Measurements from ENCODE around the gene EYS.
A peak's percentile ranks its signal among the peaks of the same experiment; 100 is the strongest.
"Not testable (repeated sequence)": the region's sequence is repeated elsewhere in the genome, so short reads cannot be mapped to it uniquely, and the experiment has no call there.

The EYS gene

DNA sequence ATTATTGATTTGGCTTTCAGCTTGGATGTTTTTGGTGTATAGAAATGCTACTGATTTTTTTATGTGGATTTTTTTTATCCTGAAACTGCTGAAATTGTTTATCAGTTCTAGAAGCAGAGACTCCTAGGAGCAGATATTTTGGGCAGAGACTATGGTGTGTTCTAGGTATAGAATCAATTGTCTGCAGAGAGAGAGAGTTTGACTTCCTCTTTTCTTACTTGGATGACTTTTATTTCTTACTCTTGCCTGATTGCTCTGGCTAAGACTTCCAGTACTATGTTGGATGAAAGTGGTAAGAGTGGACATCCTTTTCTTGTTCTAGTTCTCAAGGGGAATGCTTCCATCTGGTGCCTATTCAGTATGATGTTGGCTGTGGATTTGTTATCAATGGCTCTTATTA is 1700.8 kb downstream of the EYS start:
- no peak for DNase-seq

DNA sequence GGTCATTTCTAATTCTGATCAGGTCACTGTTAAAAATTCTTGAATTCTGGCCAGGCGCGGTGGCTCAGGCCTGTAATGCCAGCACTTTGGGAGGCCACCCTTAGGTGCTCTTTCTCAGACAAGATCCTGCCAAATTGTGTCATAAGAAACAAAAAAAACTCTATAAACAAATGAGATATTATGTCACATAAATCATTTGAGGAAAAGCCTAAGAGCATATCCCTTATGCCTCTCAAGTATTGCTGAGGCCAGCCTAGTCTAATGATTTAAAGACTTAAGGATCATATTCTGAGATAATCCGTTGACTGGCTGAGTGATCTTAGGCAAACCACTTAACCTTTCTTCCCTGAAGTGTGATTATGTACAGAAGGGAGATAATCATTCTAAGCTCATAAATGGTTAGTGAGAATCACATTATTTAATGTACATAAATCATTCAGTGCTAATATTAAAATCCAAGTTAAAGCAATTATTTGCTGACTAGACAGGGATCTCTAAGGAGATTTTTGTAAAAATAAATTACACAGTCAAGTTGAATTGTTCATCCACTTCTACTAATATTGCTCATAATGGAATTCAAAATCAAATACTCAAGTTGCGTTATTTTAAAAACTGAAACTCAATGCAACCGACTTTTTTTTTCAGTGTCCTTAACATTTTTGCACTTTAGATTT is 1706.1 kb downstream of the EYS start:
- DNase-seq, result no peak

DNA sequence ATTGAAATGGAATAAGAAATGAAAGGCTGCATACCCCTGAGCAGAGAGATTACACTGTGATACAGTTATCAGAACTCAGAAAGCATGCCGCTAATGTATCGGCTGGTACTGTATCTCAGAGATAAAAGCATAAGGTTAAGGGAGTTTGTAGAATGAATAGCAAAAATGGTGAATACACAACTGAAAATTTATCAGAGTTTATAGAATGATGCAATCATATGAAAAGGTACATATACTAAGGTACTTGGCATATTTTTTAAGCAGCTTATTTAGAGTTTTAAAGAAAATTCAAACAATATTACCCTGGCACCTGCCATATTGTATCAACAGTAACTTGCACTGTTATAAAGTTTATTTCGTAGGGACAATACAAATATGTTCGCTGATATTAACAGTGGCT is 1707.4 kb downstream of the EYS start:
- no peak for DNase-seq

DNA sequence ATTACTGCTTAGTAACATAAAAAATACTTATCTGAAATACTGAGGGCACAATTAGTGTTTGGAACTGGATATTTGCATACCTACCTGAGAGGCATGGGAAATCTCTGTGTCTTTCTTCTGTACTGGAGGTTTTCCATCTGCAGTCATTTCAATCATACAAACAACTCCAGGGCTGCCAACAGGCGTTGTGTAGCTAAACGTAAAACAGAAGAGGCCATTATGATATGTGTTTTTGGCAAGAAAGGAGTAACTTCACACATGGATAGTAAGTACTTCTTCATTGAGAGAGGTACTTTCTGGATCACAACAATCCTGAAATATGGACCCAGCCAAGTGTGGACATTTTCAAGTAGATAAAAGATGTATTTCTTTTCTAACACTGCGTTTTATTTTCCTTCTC is 1708.0 kb downstream of the EYS start:
- DNase-seq, result no peak

DNA sequence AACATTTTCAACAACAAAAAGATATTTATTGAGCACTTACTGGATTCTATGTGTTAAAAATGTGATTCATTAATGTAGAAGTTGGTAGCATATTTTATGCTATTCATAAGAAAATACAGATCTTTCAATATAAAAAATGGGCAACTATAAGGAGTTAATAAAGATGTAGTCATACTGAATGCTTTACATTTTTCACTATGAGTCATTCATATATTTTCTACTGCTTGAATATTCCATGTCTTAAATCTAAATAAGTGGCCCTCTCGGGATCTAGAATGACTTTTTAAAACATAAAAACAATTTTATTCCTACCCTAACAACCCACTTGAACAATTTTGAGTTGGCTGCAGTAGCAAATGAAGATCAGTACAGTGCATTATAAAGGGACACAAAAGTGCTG is 1709.3 kb downstream of the EYS start:
- no peak for DNase-seq

DNA sequence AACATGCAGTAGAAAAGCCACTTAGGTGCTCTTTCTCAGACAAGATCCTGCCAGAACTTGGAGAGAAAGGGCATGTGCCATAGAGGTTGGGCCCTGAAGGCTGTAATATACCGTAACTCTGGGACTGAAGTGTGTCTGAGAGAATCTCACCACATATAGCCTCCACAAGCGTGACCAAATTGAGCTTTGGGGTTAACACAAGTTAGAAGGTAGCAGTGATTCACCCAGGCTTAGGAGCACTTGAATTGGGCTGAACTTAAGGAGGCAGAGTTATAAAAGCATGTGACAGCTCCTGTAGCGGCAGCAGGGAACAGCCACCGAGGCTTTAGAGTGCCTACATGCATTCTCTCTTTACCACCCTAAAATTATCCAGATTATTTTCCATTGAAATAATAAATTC is 1709.8 kb downstream of the EYS start:
- no peak for DNase-seq

DNA sequence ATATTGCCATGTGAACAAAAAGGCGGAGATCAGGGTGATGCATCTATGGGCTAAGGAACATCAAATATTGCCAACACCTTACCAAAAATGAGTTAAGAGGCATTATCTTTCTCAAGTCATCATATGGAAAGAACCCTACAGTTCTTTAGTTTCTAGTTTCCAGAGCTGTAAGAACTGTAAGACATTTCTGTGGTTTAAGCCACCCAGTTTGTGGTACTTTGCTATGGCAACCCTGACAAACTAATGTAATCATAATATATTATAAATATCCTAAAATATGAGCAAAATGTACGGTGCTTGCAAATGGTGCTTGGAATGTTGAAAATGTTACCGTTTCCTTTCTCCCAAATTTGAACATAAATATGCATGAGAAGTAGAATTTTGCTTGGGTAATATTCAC is 1721.8 kb downstream of the EYS start:
- DNase-seq, result no peak

DNA sequence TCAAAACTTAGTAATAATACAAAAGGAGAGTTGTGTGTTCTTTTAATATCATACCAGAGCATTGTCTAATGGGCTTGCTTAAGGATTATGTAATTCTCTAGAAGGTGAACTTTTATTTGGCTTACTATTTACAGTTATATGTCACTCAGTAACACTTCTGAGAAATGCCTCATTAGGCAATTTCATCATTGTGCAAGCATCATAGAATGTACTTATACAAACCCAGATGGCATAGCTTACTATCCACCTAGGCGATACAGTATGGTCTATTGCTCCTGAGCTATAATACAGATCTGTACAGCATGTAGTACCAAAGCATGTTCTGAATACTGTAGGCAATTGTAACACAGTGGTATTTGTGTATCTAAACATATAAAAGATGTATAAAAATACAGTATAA is 1731.3 kb downstream of the EYS start:
- DNase-seq, result no peak

DNA sequence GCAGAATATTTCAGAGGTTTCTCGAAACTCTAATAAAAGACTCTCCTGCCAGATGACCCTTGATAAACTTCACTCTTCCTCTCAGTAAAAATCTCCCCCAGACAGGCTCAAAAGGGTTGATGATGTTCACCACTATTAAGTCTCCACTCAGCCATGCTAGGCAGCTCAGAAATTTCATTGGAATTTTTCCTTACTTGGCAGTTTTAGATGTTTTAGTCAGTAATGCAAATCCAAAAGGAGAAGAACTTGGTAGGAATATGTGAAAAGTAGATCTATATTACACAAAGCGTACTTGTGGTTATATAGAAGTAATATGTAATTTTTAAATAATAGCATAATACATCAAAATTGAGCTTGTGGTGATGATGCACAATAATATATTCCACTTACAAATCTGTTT is 1738.4 kb downstream of the EYS start:
- DNase-seq, result no peak

DNA sequence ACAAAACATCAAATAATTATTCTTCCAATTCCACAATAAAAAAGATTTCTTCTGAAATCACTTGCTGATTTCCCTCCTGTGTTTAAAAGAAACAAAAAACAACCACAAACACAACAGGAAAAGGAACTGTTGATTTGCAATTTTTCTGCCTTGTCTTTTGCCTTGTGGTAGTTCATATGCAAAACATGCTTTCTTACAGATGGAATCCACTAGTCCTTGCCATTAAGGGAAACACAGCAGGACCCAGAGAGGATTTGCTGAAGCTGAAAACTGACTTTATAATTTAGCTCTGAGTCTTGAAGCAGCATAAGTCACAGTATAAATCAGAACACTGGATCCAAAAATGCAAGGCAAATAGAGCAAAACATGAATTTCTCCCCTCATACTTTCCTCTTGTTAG is 1742.7 kb downstream of the EYS start:
- no peak for DNase-seq

DNA sequence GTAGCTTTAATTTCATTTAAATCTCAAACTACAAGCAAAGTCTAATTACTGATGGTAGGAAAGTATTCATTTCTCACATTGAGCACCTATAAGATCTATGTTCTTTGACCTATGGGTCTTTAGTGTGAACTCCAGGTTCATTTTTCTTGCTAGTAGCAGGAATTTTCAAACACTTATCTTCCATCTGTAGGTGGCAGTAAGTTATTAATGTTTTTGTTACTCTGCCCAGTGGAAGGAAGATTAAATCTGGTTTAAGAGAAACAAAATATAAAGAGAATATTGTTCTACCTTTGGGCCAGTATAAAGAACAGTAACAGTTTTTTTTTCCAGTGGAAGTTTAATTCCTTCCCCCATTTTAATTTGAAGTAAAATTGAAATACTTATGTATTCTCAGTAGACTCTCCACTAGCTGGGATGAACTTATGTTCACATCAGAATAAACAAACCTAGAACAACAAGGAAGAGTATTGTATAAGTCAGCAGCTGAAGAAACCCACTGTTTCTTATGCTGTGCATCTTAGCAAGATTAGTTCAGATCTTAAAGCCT is 1743.2 kb downstream of the EYS start:
- no peak for DNase-seq

DNA sequence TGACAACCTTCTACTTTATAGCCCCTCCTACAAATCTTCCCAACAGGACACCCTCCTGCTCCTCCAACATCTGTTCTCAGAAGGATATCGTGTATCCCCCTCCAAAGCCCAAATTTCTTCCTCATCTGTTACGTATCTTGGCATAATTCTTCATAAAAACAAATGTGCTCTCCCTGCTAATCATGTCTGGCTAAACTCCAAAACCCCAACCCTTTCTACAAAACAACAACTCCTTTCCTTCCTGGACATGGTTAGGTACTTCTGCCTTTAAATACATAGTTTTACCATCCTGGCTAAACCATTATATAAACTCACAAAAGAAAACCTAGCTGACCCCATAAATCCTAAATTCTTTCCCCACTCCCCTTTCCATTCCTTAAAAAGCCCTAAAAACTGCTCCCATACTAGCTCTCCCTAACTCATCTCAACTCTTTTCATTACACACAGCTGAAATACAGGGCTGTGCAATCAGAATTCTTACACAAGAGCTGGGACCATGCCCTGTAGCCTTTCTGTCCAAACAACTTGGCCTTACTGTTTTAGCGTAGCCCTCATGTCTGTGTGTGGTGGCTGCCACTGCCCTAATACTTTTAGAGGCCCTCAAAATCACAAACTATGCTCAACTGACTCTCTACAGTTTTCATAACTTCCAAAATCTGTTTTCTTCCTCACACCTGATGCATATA is 1753.5 kb downstream of the EYS start:
- not testable (repeated sequence) for DNase-seq

DNA sequence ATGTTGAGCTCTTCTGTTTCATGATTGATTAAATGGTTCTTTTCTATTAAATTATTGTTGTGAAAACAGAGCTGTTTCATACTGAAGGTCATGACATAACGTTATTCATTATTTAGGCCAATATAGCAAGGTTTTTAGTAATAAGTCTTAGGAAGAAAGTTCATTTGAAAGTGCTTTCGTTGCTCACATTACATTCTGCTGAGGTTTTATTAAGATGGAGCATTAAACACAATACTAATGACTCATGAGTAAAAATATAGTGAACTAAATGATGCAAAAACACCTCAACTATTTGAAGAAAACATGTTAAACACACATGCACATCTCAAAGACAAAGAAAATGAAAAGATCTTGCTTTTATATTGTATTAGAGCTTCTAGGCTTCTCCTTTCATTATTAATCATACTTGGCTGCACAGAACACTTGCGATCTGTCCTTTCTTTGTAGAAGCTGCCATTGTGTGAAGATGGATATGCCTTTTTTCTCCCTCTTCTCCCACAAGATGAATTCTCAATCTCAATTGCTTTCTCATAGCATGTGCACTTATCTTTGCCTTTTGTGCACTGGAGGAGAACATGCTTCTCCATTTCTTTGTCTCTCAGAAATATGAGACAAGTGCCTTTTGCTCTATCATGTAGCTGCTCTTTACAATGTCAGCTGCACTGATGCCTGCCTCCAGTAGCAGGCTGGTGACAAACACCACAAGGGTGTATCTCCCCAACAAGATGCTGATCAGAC is 1759.1 kb downstream of the EYS start:
- no peak for DNase-seq

DNA sequence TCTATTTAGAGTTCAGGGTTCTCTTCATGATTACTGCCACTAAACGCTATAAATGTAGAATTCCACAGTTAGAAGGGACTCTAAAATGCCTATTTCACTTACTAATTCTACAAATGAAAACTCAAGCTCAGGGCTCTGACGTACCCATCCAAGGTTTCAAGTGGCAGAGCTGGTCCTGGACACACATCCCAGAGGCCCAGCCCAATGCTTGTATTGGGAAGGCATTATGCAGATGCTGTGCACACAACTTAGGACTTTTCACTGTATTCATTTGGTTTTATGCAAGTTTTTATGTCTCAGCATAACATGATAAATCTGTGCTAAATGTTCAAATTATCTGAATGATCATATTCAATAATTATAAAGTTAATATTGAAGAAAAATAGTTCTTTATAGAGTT is 1761.0 kb downstream of the EYS start:
- no peak for DNase-seq

DNA sequence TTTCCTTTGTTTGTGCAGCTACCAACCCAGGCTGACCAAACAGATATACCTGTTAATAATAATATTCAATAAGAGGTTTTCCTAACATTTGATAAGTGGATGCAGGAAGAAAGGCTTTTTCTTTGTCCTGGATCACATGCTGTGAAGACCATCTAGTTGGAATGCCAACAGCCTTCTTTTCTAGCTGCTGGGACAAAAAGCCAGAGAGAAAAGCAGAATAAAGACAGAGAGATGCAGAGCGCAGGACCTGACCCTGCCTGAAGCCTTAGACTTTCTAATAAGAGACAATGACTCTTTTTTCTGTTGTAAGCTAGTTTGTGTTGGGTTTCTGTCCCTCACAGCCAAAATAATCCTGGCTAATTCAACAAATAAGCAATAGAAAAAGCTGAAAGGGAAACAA is 1763.2 kb downstream of the EYS start:
- DNase-seq, result no peak

DNA sequence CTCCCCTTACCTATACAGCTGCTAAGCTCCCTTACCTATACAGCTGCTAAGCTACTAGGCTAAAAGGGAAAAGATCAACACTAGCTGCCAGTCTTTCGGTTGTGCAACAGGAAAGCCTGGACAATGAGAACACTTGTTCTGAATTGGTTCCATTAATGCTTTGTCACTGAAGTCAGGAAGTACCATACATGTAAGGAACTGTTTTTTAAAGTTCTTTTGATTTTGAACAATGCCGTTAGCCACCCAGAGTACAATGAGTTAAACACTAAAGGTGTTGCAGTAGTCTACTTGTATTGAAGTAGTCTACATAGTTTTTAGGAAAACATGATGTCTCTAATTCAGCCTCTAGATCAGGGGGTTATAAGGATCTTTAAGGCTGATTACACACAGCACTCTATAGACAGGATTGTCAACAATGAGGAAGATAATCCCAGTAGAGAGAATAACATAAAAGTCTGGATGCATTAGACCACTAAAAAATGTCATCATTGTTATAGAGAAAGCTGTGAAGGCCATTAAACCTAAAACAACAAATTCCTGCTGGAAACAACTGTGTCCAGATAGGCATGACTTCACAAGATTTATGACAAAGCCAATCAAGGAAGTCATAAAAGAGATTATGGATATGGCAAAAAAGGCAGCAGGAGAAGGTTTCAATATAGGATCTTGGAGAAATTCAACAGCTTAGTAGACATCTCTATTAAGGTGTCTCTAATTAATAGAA is 1765.1 kb downstream of the EYS start:
- DNase-seq, result peak in 1 of 2 donors; percentile 4

DNA sequence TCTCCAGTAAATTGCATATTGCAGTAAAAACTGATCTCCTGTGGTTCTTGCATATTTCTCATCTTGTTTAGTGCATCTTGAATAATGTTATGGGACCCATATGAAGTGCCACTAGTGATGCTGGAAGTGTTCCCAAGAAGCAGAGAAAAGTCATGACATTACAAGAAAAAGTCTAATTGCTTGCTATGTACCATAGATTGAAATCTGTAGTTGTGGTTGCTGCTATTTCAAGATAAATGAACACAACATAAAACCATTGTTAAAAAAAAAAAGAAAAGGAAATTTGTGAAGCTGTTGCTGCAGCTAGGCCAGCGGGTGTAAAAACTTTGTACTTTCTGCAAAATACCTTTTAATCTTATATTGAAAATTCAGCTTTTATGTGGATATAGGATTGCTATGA is 1767.0 kb downstream of the EYS start:
- DNase-seq, result no peak

DNA sequence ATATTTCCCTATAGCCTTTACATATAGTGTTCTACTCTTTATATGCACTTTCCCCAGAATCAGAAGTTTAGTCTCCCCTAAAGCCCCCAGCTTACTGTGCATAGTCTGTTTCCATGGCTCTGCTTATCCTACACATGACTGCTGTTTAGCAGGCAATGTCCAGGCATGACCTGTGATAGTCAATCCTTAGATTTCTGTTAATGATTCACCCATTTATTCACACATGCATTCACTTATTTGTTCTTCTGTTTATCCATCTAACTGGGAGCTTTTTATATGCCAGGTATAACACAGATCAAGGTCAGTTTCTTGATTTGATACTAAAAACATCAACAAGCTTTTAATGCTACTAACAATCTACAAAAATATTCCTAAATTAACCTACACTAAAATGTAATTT is 1770.6 kb downstream of the EYS start:
- no peak for DNase-seq

DNA sequence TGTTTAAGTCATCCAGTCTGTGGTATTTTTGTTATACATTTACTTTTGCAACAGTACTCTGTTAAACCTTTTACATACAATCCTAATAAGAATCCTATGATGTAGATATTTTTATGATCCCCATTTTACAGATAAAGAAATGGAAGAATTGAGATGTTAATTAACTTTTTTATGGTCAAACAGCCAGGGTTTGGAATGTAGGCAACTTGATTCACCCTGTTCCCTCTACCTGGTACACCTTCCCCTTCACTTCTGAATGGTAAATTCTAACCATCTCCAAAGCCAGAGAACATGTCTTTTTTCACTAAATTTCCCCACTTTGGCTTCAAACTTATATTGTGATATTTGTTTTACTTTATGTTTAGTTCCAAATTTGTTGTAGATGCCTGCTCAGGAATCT is 1771.3 kb downstream of the EYS start:
- no peak for DNase-seq

DNA sequence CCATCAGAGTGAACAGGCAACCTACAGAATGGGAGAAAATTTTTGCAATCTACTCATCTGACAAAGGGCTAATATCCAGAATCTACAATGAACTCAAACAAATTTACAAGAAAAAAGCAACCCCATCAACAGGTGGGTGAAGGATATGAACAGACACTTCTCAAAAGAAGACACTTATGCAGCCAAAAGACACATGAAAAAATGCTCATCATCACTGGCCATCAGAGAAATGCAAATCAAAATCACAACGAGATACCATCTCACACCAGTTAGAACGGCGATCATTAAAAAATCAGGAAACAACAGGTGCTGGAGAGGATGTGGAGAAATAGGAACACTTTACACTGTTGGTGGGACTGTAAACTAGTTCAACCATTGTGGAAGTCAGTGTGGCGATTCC is 1773.1 kb downstream of the EYS start:
- DNase-seq, result not testable (repeated sequence)

DNA sequence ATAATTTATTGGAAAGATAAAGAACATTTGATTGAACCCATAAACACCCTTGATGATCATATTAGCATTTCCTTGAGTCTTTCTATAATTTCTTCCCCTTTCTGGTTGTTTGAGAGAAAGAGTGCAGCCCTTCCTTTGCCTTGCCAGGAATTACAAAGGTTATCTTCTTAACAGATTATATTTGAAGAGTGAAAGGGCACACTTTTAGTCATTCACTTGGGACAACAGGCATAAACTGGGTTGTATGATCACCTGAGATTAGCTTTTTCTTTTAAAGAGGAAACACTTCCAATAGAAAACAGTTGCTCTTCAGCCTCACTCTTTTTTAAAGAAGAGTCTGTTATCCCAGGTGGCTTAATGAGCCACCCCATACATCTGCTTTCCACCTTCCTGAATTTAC is 1776.2 kb downstream of the EYS start:
- no peak for DNase-seq

DNA sequence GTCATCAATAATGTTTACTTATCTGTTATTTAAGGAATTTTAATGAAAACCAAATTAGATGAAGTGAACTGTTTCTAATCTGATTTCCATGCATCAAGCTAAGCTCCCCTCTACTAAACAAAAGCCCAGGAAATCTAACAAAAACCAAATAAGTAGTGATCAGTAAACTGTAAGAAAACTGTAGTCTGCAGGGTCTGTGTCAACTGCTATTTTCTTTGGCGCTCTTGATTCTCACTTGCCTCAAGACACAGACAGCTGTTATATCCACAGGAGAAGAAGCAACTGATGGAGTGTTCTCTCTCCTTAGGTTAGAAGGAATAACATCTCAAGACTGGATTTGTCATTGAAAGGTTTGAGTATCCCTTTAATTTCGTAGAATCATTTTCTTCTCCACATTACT is 1777.9 kb downstream of the EYS start:
- no peak for DNase-seq

DNA sequence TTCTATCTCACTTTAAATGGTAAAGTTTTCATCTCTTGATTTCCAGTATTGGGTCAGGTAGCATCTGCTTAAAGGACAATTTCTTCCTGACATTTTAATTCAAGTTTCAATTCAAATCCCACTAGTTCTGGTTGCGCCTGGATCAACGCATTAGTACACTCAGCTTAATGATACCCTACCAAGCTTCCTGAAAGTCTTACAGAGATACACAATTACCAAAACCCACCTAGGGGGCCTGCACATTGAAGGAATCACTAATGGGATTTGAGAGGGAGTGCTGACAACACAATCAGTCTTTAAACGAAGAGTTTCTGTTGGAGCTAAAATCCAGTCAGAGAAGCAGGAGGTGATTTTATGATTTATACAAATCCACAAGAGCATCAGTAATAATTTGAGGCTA is 1778.4 kb downstream of the EYS start:
- DNase-seq, result no peak
